SK-N-SH (cell line): ENCODE data around the gene RHBG. TPM values are rescaled to one million over a fixed set of nuclear protein-coding genes. Genes with fewer than 3 reads are reported as not detected.

ENCODE experiments used
- CTCF ChIA-PET: fragments of 300-600, 350-600 bp; formaldehyde crosslinking; extraction: SDS; loops from one replicate; lab custom pipeline; 2021; lab: Yijun Ruan, JAX
- POLR2A ChIA-PET: fragments of 350-600 bp; sonication (Branson Sonifier 250); formaldehyde crosslinking; extraction: SDS; loops from one replicate; lab custom pipeline; 2020; ENCODE audit warnings: antibody characterized with exemption, inconsistent platforms; lab: Yijun Ruan, JAX
- DNase-seq: peaks from one replicate; pipeline ENCODE4 v3.0.0; 2012
- H2AFZ ChIP-seq: fragments of 200-600 bp; sonication (generic); 2 replicates; pipeline ENCODE4 v1.8.1; 2016; ENCODE audit warnings: antibody characterized with exemption, mild to moderate bottlenecking, low read depth
- H3F3A ChIP-seq: fragments of 200-600 bp; sonication (generic); replicated peaks from 2 replicates; pipeline ENCODE3; 2016; ENCODE audit warnings: antibody characterized with exemption, mild to moderate bottlenecking; ENCODE audit not compliant: insufficient read depth
- H3K27ac ChIP-seq, 2 experiments: fragments of 200-500 bp in 1 of 2; fragments of 200-600 bp in 1 of 2; sonication (Bioruptor generic) in 1 of 2; sonication (generic), shearing (Covaris generic) in 1 of 2; 2 replicates each; pipeline versions ENCODE4 v1.5.1 to v1.6.1; 2014 to 2016; ENCODE audit warnings: low read depth in 2 of 2, inconsistent platforms in 1 of 2, low read length in 1 of 2, mild to moderate bottlenecking in 1 of 2, mixed read lengths in 1 of 2
- H3K27me3 ChIP-seq: fragments of 200-600 bp; sonication (generic), shearing (Covaris generic); 2 replicates; pipeline ENCODE4 v1.6.1; 2016; ENCODE audit warnings: mixed run types; ENCODE audit not compliant: insufficient read depth
- H3K36me3 ChIP-seq, 2 experiments: fragments of 200-500 bp in 1 of 2; fragments of 200-600 bp in 1 of 2; sonication (Bioruptor generic) in 1 of 2; sonication (generic) in 1 of 2; replicated peaks in 1 of 2; 2 replicates each; pipeline versions ENCODE3 to v1.5.1; 2014 to 2016; ENCODE audit warnings: low read length in 1 of 2, mild to moderate bottlenecking in 1 of 2; ENCODE audit not compliant: insufficient read depth in 2 of 2, control insufficient read depth in 1 of 2
- H3K4me1 ChIP-seq, 2 experiments: fragments of 200-500 bp in 1 of 2; fragments of 200-600 bp in 1 of 2; sonication (Bioruptor generic) in 1 of 2; sonication (generic), shearing (Covaris generic) in 1 of 2; 2 replicates each; pipeline versions ENCODE4 v1.5.1 to v1.6.1; 2014 to 2016; ENCODE audit warnings: low read depth in 1 of 2, low read length in 1 of 2, mixed run types in 1 of 2; ENCODE audit not compliant: insufficient read depth in 2 of 2, control insufficient read depth in 1 of 2
- H3K4me2 ChIP-seq: fragments of 200-600 bp; sonication (generic), shearing (Covaris generic); 2 replicates; pipeline ENCODE4 v1.6.1; 2017; ENCODE audit warnings: mixed run types
- H3K4me3 ChIP-seq, 2 experiments: fragments of 200-500 bp in 1 of 2; fragments of 200-600 bp in 1 of 2; sonication (Bioruptor generic) in 1 of 2; sonication (generic), shearing (Covaris generic) in 1 of 2; 2 replicates each; pipeline versions ENCODE4 v1.5.1 to v1.8.1; 2014 to 2016; ENCODE audit warnings: low read depth in 2 of 2, inconsistent platforms in 1 of 2, low read length in 1 of 2, mild to moderate bottlenecking in 1 of 2, mixed read lengths in 1 of 2, moderate library complexity in 1 of 2
- H3K79me2 ChIP-seq: fragments of 200-600 bp; sonication (generic); 2 replicates; pipeline ENCODE4 v1.8.1; 2017; ENCODE audit warnings: mild to moderate bottlenecking; ENCODE audit not compliant: insufficient read depth
- H3K9ac ChIP-seq: fragments of 200-600 bp; sonication (generic); 2 replicates; pipeline ENCODE4 v1.6.1; 2017; ENCODE audit warnings: mixed run types
- H3K9me2 ChIP-seq: fragments of 200-600 bp; sonication (generic); 2 replicates; pipeline ENCODE4 v1.6.1; 2017; ENCODE audit warnings: mixed run types
- H3K9me3 ChIP-seq: fragments of 200-600 bp; sonication (generic); 2 replicates; pipeline ENCODE4 v1.6.1; 2017; ENCODE audit warnings: mixed run types, mild to moderate bottlenecking, moderate library complexity
- H4K20me1 ChIP-seq: fragments of 200-600 bp; sonication (generic); 2 replicates; pipeline ENCODE4 v1.6.1; 2017; ENCODE audit warnings: mild to moderate bottlenecking, mixed run types; ENCODE audit not compliant: insufficient read depth
- CHD2 ChIP-seq: fragments of 150-350 bp; IDR thresholded peaks from 2 replicates; pipeline ENCODE4 v1.6.1; 2018; ENCODE audit warnings: low read length; ENCODE audit not compliant: partially characterized antibody
- CTCF ChIP-seq: fragments of 200-600 bp; sonication (generic); IDR thresholded peaks from 2 replicates; pipeline ENCODE4 v1.6.1; 2017; ENCODE audit warnings: antibody characterized with exemption, mild to moderate bottlenecking, moderate library complexity
- EZH2phosphoT487 ChIP-seq: fragments of 200-600 bp; sonication (generic); IDR thresholded peaks from 2 replicates; pipeline ENCODE4 v1.6.1; 2017; ENCODE audit warnings: low read depth, mixed run types, mild to moderate bottlenecking, antibody characterized with exemption, moderate library complexity, borderline replicate concordance
- FOSL2 ChIP-seq: IDR thresholded peaks from 2 replicates; pipeline ENCODE4 v1.4.0; 2012; ENCODE audit warnings: low read depth, mild to moderate bottlenecking, moderate library complexity, borderline replicate concordance
- FOXM1 ChIP-seq: IDR thresholded peaks from 2 replicates; pipeline ENCODE4 v1.4.0; 2012; ENCODE audit warnings: low read depth, mild to moderate bottlenecking
- NRF1 ChIP-seq: IDR thresholded peaks from 2 replicates; pipeline ENCODE4 v1.6.1; 2012; ENCODE audit warnings: low read depth, mild to moderate bottlenecking, low read length
- RXRA ChIP-seq: IDR thresholded peaks from 2 replicates; pipeline ENCODE4 v1.4.0; 2012; ENCODE audit warnings: low read depth, mild to moderate bottlenecking, borderline replicate concordance
- SIN3A ChIP-seq: IDR thresholded peaks from 2 replicates; pipeline ENCODE4 v1.6.1; 2012; ENCODE audit warnings: low read depth, mild to moderate bottlenecking, low read length, moderate library complexity, borderline replicate concordance
- polyA plus RNA-seq, 3 experiments: library from polyadenylated mRNA; depleted of rRNA; stranded (reverse); fragments of >200 nt; gene quantifications; 2 replicates each; pipeline ENCODE4 v1.2.3, GENCODE V29; 2012
- TF ChIP-seq, protein P1 (sequence below): fragments of 150-350 bp; IDR thresholded peaks from 2 replicates; pipeline ENCODE4 v1.6.1; 2016; ENCODE audit warnings: mild to moderate bottlenecking, low read depth, low read length
- TF ChIP-seq, protein P2 (sequence below): IDR thresholded peaks from 2 replicates; pipeline ENCODE4 v1.6.1; 2012; ENCODE audit warnings: mild to moderate bottlenecking, low read depth, low read length, moderate library complexity
- TF ChIP-seq, protein P3 (sequence below): IDR thresholded peaks from 2 replicates; pipeline ENCODE4 v1.4.0; 2012; ENCODE audit warnings: low read depth

The RHBG gene
- polyA plus RNA-seq, 1 of the 3 experiments (the other 2 are of a cell fraction): 0.18 TPM

GRCh38 chr1:156392452-156392853 is 23.4 kb downstream of the RHBG start (continued):
- TF ChIP-seq CTCF (no peak), NRF1 (no peak), SIN3A (no peak), CHD2 (no peak)
- TF ChIP-seq, protein P1, sequence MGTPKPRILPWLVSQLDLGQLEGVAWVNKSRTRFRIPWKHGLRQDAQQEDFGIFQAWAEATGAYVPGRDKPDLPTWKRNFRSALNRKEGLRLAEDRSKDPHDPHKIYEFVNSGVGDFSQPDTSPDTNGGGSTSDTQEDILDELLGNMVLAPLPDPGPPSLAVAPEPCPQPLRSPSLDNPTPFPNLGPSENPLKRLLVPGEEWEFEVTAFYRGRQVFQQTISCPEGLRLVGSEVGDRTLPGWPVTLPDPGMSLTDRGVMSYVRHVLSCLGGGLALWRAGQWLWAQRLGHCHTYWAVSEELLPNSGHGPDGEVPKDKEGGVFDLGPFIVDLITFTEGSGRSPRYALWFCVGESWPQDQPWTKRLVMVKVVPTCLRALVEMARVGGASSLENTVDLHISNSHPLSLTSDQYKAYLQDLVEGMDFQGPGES: no peak
- TF ChIP-seq, protein P2, sequence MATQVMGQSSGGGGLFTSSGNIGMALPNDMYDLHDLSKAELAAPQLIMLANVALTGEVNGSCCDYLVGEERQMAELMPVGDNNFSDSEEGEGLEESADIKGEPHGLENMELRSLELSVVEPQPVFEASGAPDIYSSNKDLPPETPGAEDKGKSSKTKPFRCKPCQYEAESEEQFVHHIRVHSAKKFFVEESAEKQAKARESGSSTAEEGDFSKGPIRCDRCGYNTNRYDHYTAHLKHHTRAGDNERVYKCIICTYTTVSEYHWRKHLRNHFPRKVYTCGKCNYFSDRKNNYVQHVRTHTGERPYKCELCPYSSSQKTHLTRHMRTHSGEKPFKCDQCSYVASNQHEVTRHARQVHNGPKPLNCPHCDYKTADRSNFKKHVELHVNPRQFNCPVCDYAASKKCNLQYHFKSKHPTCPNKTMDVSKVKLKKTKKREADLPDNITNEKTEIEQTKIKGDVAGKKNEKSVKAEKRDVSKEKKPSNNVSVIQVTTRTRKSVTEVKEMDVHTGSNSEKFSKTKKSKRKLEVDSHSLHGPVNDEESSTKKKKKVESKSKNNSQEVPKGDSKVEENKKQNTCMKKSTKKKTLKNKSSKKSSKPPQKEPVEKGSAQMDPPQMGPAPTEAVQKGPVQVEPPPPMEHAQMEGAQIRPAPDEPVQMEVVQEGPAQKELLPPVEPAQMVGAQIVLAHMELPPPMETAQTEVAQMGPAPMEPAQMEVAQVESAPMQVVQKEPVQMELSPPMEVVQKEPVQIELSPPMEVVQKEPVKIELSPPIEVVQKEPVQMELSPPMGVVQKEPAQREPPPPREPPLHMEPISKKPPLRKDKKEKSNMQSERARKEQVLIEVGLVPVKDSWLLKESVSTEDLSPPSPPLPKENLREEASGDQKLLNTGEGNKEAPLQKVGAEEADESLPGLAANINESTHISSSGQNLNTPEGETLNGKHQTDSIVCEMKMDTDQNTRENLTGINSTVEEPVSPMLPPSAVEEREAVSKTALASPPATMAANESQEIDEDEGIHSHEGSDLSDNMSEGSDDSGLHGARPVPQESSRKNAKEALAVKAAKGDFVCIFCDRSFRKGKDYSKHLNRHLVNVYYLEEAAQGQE: no peak

DNA sequence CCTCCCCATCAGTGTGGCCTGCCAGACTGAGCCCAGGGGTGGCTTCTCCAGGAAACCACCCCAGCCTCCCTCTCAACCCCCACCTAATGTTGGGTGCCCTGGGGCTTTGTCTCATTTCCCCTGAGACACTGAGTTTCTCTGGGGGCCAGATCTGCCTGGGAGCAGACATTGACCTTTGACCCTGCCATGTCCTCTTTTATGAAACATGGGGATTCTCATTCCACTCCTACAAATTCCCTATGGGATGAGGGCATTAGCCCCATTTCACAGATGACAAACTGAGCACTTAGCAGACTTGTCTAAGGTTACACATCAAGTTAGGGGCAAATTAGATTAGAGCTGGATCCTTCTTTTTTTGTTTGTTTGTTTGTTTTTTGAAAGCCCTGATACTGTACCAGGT is 24.1 kb downstream of the RHBG start:
- no peak for DNase-seq
- H3K4me2 ChIP-seq: no peak overlapping the region
- H3K9me3 ChIP-seq: no peaks in the 10 kb centered on the region
- no peaks in the 10 kb centered on the region for H4K20me1 ChIP-seq
- H3K27ac ChIP-seq: no peak overlapping the region
- no peak overlapping the region for H3K4me3 ChIP-seq
- H3K36me3 ChIP-seq: no peaks in the 10 kb centered on the region
- no peaks in the 10 kb centered on the region for H3F3A ChIP-seq
- H3K27me3 ChIP-seq: no peaks in the 10 kb centered on the region; the same call in 1 of the 2 replicates
- ChIA-PET POLR2A (interaction anchor here (0.7 kb wide), 1 partner anchor 29 kb away, joined by 3 read pairs; no protein-coding TSS in a partner anchor), CTCF (interaction anchor here (0.9 to 6.3 kb wide), 5 partner anchors 8 to 53 kb away, joined by 3 to 63 read pairs (median 4); no protein-coding TSS in a partner anchor)
- no peak overlapping the region for H3K9ac ChIP-seq
- TF ChIP-seq RXRA: no peak
- no peak for TF ChIP-seq EZH2phosphoT487
- TF ChIP-seq FOSL2: no peak
- no peak for TF ChIP-seq CTCF
- TF ChIP-seq, protein P3, sequence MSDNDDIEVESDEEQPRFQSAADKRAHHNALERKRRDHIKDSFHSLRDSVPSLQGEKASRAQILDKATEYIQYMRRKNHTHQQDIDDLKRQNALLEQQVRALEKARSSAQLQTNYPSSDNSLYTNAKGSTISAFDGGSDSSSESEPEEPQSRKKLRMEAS: no peak
- TF ChIP-seq FOXM1: no peak
- H3K9me2 ChIP-seq: no peaks in the 10 kb centered on the region
- no peak overlapping the region for H2AFZ ChIP-seq
- H3K4me1 ChIP-seq: peaks cover 0 to 6% of the 10 kb centered on the region in 2 experiments; a peak in 1 of 4 replicates
- H3K79me2 ChIP-seq: no peaks in the 10 kb centered on the region
